ENCODE results near the gene KDELR3.

KDELR3 gene

DNA sequence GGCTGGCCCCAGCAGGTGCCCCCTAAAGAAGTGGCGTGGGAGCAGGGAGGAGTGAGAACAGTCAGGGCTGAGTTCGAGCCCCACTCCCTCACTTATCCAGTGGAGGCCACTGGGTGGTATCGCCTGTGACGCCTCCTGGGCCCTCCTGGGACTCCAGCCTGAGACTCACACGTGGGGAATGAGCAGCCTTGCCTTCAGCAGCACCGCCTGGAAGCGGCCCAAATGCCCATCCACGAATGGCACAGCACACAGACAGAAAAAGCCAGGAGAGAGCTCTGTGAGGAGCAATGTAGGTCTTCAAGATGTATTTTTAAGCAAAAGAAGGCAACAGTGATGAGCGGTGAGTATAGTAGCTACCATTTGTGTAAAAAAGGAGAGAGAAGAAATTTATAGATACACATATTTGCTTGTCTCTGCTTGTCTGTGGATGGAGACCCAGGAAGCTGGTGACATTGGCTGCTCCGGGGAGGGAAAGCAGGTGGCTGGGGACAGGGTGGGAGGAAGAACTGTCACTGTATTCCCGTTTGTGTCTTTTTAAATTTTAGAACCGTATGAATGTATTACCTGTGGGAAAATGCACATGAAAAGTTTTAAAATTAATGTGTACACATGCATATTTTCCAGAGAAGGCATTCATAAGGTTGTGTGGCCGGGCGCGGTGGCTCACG, 26.1 kb upstream of the KDELR3 start:
- H3K4me3 ChIP-seq (ENCODE audit: low read depth, low read length) = no peak overlapping the region
- no peak for TF ChIP-seq POLR2A (IDR thresholded peaks at IDR 0.05; ENCODE audit: extremely low read depth, insufficient read length)
- no peak for TF ChIP-seq MYC (IDR thresholded peaks at IDR 0.05; ENCODE audit: low read depth, low read length)
- TF ChIP-seq, protein P1, sequence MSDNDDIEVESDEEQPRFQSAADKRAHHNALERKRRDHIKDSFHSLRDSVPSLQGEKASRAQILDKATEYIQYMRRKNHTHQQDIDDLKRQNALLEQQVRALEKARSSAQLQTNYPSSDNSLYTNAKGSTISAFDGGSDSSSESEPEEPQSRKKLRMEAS (IDR thresholded peaks at IDR 0.05; ENCODE audit: low read depth, low read length) = no peak
- TF ChIP-seq, protein P2, sequence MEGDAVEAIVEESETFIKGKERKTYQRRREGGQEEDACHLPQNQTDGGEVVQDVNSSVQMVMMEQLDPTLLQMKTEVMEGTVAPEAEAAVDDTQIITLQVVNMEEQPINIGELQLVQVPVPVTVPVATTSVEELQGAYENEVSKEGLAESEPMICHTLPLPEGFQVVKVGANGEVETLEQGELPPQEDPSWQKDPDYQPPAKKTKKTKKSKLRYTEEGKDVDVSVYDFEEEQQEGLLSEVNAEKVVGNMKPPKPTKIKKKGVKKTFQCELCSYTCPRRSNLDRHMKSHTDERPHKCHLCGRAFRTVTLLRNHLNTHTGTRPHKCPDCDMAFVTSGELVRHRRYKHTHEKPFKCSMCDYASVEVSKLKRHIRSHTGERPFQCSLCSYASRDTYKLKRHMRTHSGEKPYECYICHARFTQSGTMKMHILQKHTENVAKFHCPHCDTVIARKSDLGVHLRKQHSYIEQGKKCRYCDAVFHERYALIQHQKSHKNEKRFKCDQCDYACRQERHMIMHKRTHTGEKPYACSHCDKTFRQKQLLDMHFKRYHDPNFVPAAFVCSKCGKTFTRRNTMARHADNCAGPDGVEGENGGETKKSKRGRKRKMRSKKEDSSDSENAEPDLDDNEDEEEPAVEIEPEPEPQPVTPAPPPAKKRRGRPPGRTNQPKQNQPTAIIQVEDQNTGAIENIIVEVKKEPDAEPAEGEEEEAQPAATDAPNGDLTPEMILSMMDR (IDR thresholded peaks at IDR 0.05; ENCODE audit: low read depth, low read length) = no peak
- DNase-seq (ENCODE audit: low read depth) = no peak

- TF ChIP-seq POLR2A (IDR thresholded peaks at IDR 0.05; ENCODE audit: extremely low read depth, insufficient read length) (no peak), MYC (IDR thresholded peaks at IDR 0.05; ENCODE audit: low read depth, low read length) (no peak)
- TF ChIP-seq, protein P2 (IDR thresholded peaks at IDR 0.05; ENCODE audit: low read depth, low read length) = no peak
- TF ChIP-seq, protein P1 (IDR thresholded peaks at IDR 0.05; ENCODE audit: low read depth, low read length) = no peak
- no peak for DNase-seq (ENCODE audit: low read depth)
- H3K4me3 ChIP-seq (ENCODE audit: low read depth, low read length) = no peak overlapping the region
Measured at GRCh38 chr22:38442967-38443627, 24.8 kb upstream of the KDELR3 start.

DNA sequence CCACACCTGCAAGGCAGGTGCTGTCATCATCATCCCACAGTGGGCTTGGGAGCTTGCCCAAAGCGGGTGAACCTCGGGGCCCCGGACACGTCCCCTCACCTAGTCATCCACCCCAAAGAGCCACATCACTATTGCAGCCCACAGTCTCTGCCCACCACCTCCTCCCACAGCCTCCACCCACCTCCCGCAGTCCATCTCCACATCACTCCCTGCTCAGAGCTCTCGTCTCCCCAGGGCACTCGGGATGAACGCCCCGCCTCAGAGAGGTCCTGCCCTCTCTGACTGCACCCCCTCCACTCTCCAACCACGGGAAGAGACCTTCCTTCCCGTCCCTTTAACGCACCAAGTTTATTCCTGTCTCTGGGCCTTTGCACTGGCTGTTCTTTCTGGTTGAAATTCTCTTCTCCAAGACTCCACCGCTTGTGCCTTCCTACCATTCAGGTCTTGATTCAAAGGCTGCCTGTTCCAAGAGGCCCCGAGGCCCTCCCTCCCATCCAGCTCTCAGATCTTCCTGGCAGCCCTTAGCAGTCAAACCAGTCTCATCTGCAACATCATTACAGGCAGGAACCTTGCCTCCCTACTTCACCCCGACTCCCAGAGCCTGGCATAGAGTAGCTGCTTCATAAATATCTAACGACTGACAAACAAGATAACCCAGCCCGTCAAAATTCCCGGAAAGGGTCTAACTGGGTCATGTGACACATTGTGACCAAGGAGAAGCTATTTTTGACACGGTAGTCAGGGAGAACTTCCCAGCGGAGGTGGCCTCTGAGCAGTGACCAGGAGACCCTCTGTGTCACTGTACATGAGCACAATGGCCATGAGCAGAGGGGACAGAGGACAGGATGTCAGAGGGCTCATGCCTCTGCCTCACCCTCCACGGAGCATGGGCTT, 24.0 kb upstream of the KDELR3 start:
- TF ChIP-seq, protein P2 (IDR thresholded peaks at IDR 0.05; ENCODE audit: low read depth, low read length) = no peak
- TF ChIP-seq, protein P1 (IDR thresholded peaks at IDR 0.05; ENCODE audit: low read depth, low read length) = no peak
- no peak for TF ChIP-seq MYC (IDR thresholded peaks at IDR 0.05; ENCODE audit: low read depth, low read length)
- no peak for TF ChIP-seq POLR2A (IDR thresholded peaks at IDR 0.05; ENCODE audit: extremely low read depth, insufficient read length)
- H3K4me3 ChIP-seq (ENCODE audit: low read depth, low read length) = no peak overlapping the region
- no peak for DNase-seq (ENCODE audit: low read depth)

GRCh38 chr22:38444783-38445182, 23.1 kb upstream of the KDELR3 start:
- no peak overlapping the region for H3K4me3 ChIP-seq (ENCODE audit: low read depth, low read length)
- TF ChIP-seq POLR2A (IDR thresholded peaks at IDR 0.05; ENCODE audit: extremely low read depth, insufficient read length) = no peak
- TF ChIP-seq, protein P1 (IDR thresholded peaks at IDR 0.05; ENCODE audit: low read depth, low read length) = no peak
- TF ChIP-seq MYC (IDR thresholded peaks at IDR 0.05; ENCODE audit: low read depth, low read length) = no peak
- TF ChIP-seq, protein P2 (IDR thresholded peaks at IDR 0.05; ENCODE audit: low read depth, low read length) = no peak
- no peak for DNase-seq (ENCODE audit: low read depth)

DNA sequence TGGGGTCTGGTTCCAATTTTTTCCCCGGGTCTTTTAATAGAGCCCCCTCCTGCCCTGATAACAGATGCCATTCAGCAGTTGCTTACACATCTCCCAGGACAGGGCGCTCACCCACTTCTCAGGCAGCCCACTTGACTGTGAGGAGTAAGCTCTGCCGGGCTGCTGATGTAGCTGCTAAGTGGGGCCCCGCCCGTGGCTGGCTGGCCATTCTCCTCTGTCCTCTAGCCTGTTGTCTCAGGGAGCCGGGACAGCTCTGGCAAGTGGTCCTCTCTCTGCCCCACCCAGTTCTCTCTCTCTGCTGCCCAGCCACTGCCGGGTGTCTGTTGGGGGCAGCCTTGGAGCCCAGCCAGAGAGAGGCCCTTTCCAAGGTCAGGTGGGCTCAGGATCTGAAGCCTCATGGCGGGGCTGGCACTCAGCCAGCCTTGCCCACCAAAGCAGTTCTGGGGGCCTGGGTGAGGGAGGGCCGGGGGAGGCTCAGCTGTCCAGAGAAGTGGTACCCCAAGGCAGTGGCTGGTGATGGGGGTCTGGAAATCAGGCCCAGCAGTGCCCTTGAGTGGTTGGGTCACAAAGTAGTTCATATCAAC, 21.8 kb upstream of the KDELR3 start:
- DNase-seq (ENCODE audit: low read depth) = no peak
- H3K4me3 ChIP-seq (ENCODE audit: low read depth, low read length) = no peak overlapping the region
- TF ChIP-seq POLR2A (IDR thresholded peaks at IDR 0.05; ENCODE audit: extremely low read depth, insufficient read length) = no peak
